IMR-90 (cell line): ENCODE data around the gene MED26. TPM values are rescaled to one million over a fixed set of nuclear protein-coding genes. Genes with fewer than 3 reads are reported as not detected.

Source experiments
- ATAC-seq: fragments of 200-7000 bp; cut with Tn5 transposase; 2 replicates; pipeline ENCODE4 v1.9.1; 2020; ENCODE audit warnings: low read depth, mild to moderate bottlenecking, moderate library complexity
- BruUV-seq: library from RNA; stranded (reverse); fragments of 400-500 nt; replicated peaks from 2 replicates; lab custom pipeline; 2021; lab: Mats Ljungman, UMichigan
- CTCF ChIA-PET: fragments of 300-600 bp; formaldehyde crosslinking; extraction: SDS; loops from one replicate; lab custom pipeline; 2021; ENCODE audit warnings: antibody characterized with exemption; lab: Yijun Ruan, JAX
- POLR2A ChIA-PET: fragments of 300-600 bp; sonication (Branson Sonifier 250); formaldehyde crosslinking; loops from one replicate; lab custom pipeline; 2022; ENCODE audit warnings: antibody characterized with exemption; ENCODE audit not compliant: unreplicated experiment; lab: Charles Lee
- DNase-seq: peaks from one replicate; pipeline ENCODE4 v3.0.0; 2013
- H2AFZ ChIP-seq: replicated peaks from 2 replicates; pipeline ENCODE3; 2013; ENCODE audit warnings: low read length, mild to moderate bottlenecking; ENCODE audit not compliant: poor library complexity
- H2AK5ac ChIP-seq: 2 replicates; pipeline ENCODE4 v1.6.1; 2013; ENCODE audit warnings: low read depth, low read length, inconsistent platforms
- H2AK9ac ChIP-seq: replicated peaks from 2 replicates; pipeline ENCODE3; 2013; ENCODE audit warnings: mild to moderate bottlenecking, low read depth, low read length, moderate library complexity; ENCODE audit not compliant: poor library complexity
- H2BK120ac ChIP-seq: 2 replicates; pipeline ENCODE4 v1.6.1; 2013; ENCODE audit warnings: low read depth, low read length, inconsistent platforms
- H2BK15ac ChIP-seq: 3 replicates; pipeline ENCODE4 v1.6.1; 2013; ENCODE audit warnings: low read depth, low read length, inconsistent platforms
- H2BK20ac ChIP-seq: 2 replicates; pipeline ENCODE4 v1.6.1; 2013; ENCODE audit warnings: low read depth, mild to moderate bottlenecking, inconsistent platforms, low read length, moderate library complexity
- H2BK5ac ChIP-seq: 2 replicates; pipeline ENCODE4 v1.6.1; 2013; ENCODE audit warnings: mild to moderate bottlenecking, low read depth, low read length, inconsistent platforms; ENCODE audit not compliant: poor library complexity, severe bottlenecking
- H3K14ac ChIP-seq: replicated peaks from 2 replicates; pipeline ENCODE4 v1.6.1; 2013; ENCODE audit warnings: low read depth, low read length, inconsistent platforms
- H3K18ac ChIP-seq: 2 replicates; pipeline ENCODE4 v1.6.1; 2013; ENCODE audit warnings: low read depth, low read length, control low read depth
- H3K23ac ChIP-seq: 2 replicates; pipeline ENCODE4 v1.6.1; 2013; ENCODE audit warnings: low read depth, low read length, inconsistent platforms
- H3K27ac ChIP-seq: 2 replicates; pipeline ENCODE4 v1.5.1; 2013; ENCODE audit warnings: mild to moderate bottlenecking, control low read depth, low read length; ENCODE audit not compliant: insufficient read depth
- H3K27me3 ChIP-seq: 2 replicates; pipeline ENCODE4 v1.6.1; 2013; ENCODE audit warnings: low read length; ENCODE audit not compliant: control insufficient read depth, insufficient read depth
- H3K36me3 ChIP-seq: 2 replicates; pipeline ENCODE4 v1.6.1; 2013; ENCODE audit warnings: low read length, mixed read lengths; ENCODE audit not compliant: control insufficient read depth, insufficient read depth
- H3K4ac ChIP-seq: 2 replicates; pipeline ENCODE4 v1.6.1; 2013; ENCODE audit warnings: low read depth, low read length, inconsistent platforms
- H3K4me1 ChIP-seq: 2 replicates; pipeline ENCODE4 v1.6.1; 2013; ENCODE audit warnings: low read length, mixed read lengths; ENCODE audit not compliant: control insufficient read depth, insufficient read depth
- H3K4me2 ChIP-seq: 2 replicates; pipeline ENCODE4 v1.6.1; 2013; ENCODE audit warnings: low read depth, mild to moderate bottlenecking, control low read depth, low read length, moderate library complexity
- H3K4me3 ChIP-seq: 2 replicates; pipeline ENCODE4 v1.5.1; 2013; ENCODE audit warnings: low read depth, mild to moderate bottlenecking, control low read depth, low read length, moderate library complexity; ENCODE audit not compliant: insufficient read depth
- H3K56ac ChIP-seq: 2 replicates; pipeline ENCODE4 v1.6.1; 2013; ENCODE audit warnings: low read length, inconsistent platforms; ENCODE audit not compliant: insufficient read depth; ENCODE audit errors: extremely low read depth
- H3K79me1 ChIP-seq, 2 experiments: 2 replicates each; pipeline ENCODE4 v1.6.1; 2013; ENCODE audit warnings: low read length in 2 of 2, inconsistent platforms in 1 of 2, low read depth in 1 of 2
- H3K9ac ChIP-seq: 2 replicates; pipeline ENCODE4 v1.6.1; 2013; ENCODE audit warnings: low read depth, low read length, control low read depth
- H3K9me1 ChIP-seq: 2 replicates; pipeline ENCODE4 v1.6.1; 2013; ENCODE audit warnings: low read length, inconsistent platforms; ENCODE audit not compliant: insufficient read depth
- H3K9me3 ChIP-seq: 2 replicates; pipeline ENCODE4 v1.6.1; 2013; ENCODE audit warnings: low read length; ENCODE audit not compliant: control insufficient read depth, insufficient read depth
- H4K20me1 ChIP-seq: 2 replicates; pipeline ENCODE4 v1.6.1; 2013; ENCODE audit warnings: low read length, inconsistent platforms; ENCODE audit not compliant: insufficient read depth
- H4K5ac ChIP-seq: 2 replicates; pipeline ENCODE4 v1.6.1; 2013; ENCODE audit warnings: mild to moderate bottlenecking, low read depth, low read length, control low read depth
- H4K8ac ChIP-seq, 2 experiments: 2 replicates each; pipeline ENCODE4 v1.6.1; 2013; ENCODE audit warnings: low read depth in 2 of 2, low read length in 2 of 2, control low read depth in 1 of 2, inconsistent platforms in 1 of 2
- H4K91ac ChIP-seq: 2 replicates; pipeline ENCODE4 v1.6.1; 2013; ENCODE audit warnings: low read depth, low read length, inconsistent platforms; ENCODE audit not compliant: insufficient read depth
- BHLHE40 ChIP-seq: fragments of 150-350 bp; IDR thresholded peaks from 2 replicates; pipeline ENCODE4 v1.6.1; 2016; ENCODE audit warnings: mild to moderate bottlenecking, low read depth, low read length
- CEBPB ChIP-seq: IDR thresholded peaks from 2 replicates; pipeline ENCODE4 v1.6.1; 2012; ENCODE audit warnings: low read depth, low read length, improper control_type of control experiment
- CHD1 ChIP-seq: IDR thresholded peaks from 2 replicates; pipeline ENCODE4 v1.6.1; 2012; ENCODE audit warnings: low read depth, low read length, improper control_type of control experiment
- FOS ChIP-seq: fragments of 150-350 bp; IDR thresholded peaks from 2 replicates; pipeline ENCODE4 v1.6.1; 2016; ENCODE audit warnings: low read depth, low read length
- MAFK ChIP-seq: IDR thresholded peaks from 2 replicates; pipeline ENCODE4 v1.6.1; 2012; ENCODE audit warnings: low read depth, low read length, improper control_type of control experiment
- MAZ ChIP-seq: IDR thresholded peaks from 2 replicates; pipeline ENCODE4 v1.6.1; 2012; ENCODE audit warnings: low read depth, mild to moderate bottlenecking, low read length, improper control_type of control experiment, moderate library complexity, borderline replicate concordance
- MXI1 ChIP-seq: IDR thresholded peaks from 2 replicates; pipeline ENCODE4 v1.6.1; 2012; ENCODE audit warnings: low read depth, mild to moderate bottlenecking, low read length, moderate library complexity, borderline replicate concordance
- NFE2L2 ChIP-seq: fragments of 150-350 bp; IDR thresholded peaks from 2 replicates; pipeline ENCODE4 v1.6.1; 2016; ENCODE audit warnings: low read depth, mild to moderate bottlenecking, low read length
- POLR2A ChIP-seq: IDR thresholded peaks from 2 replicates; pipeline ENCODE4 v1.6.1; 2012; ENCODE audit warnings: mild to moderate bottlenecking, low read depth, low read length
- RAD21 ChIP-seq: IDR thresholded peaks from 2 replicates; pipeline ENCODE4 v1.6.1; 2012; ENCODE audit warnings: low read length, improper control_type of control experiment
- RCOR1 ChIP-seq: IDR thresholded peaks from 2 replicates; pipeline ENCODE4 v1.6.1; 2012; ENCODE audit warnings: mild to moderate bottlenecking, low read length, improper control_type of control experiment; ENCODE audit not compliant: insufficient replicate concordance
- RFX5 ChIP-seq: IDR thresholded peaks from 2 replicates; pipeline ENCODE4 v1.8.0; 2012; ENCODE audit warnings: low read depth, mild to moderate bottlenecking, low read length, moderate library complexity
- SMC3 ChIP-seq: fragments of 150-350 bp; IDR thresholded peaks from 2 replicates; pipeline ENCODE4 v1.6.1; 2016; ENCODE audit warnings: low read depth, mild to moderate bottlenecking, antibody characterized with exemption, low read length, moderate library complexity
- WGBS, 2 experiments: methylation state at CpG; one replicate each; pipeline versions ENCODE4 v1.1.5 to v1.1.7; 2013; ENCODE audit warnings: missing lambda C conversion rate in 2 of 2; ENCODE audit not compliant: insufficient read length in 1 of 2; ENCODE audit errors: extremely low coverage in 2 of 2; 5-methylcytosine and 5-hydroxymethylcytosine counted together
- dilution Hi-C: fragments of 300-500 bp; cut with HindIII; formaldehyde crosslinking; loops from one replicate; pipeline ENCODE4 v1.14.3; 2018; ENCODE audit warnings: low sequenced_read_pairs; ENCODE audit not compliant: unreplicated experiment
- in situ Hi-C: fragments of 300-500 bp; cut with MboI; formaldehyde crosslinking; loops from 3 replicates; pipeline ENCODE4 v1.14.3; 2019; ENCODE audit warnings: low sequenced_read_pairs, inconsistent platforms, mixed read lengths
- intact Hi-C: fragments of 100-400 bp; cut with micrococcal nuclease; formaldehyde crosslinking; loops from 2 replicates; pipeline ENCODE4 v1.10.0; 2022
- polyA plus RNA-seq, 3 experiments: library from polyadenylated mRNA; depleted of rRNA; stranded (reverse); fragments of >200 nt; gene quantifications; 2 replicates each; pipeline ENCODE4 v1.2.3, GENCODE V29; 2012; ENCODE audit warnings: low replicate concordance in 1 of 3
- total RNA-seq: library from RNA; depleted of rRNA; stranded (reverse); fragments of >200 nt; gene quantifications from 2 replicates; pipeline ENCODE4 v1.2.3, GENCODE V29; 2012
- TF ChIP-seq, protein P1 (sequence below): fragments of 150-350 bp; IDR thresholded peaks from 2 replicates; pipeline ENCODE4 v1.6.1; 2016; ENCODE audit warnings: low read depth, mild to moderate bottlenecking, low read length, moderate library complexity, borderline replicate concordance
- TF ChIP-seq, protein P2 (sequence below): fragments of 150-350 bp; IDR thresholded peaks from 2 replicates; pipeline ENCODE4 v1.6.1; 2017; ENCODE audit warnings: mild to moderate bottlenecking, antibody characterized with exemption, low read length, low read depth
- TF ChIP-seq, protein P3 (sequence below): conservative IDR thresholded peaks from 2 replicates; pipeline ENCODE4 v1.5.1; 2012; ENCODE audit warnings: mild to moderate bottlenecking, low read depth, low read length, improper control_type of control experiment

MED26 gene
- total and polyA plus RNA-seq, 2 of the 4 experiments (the other 2 are of a cell fraction), result 2.0 to 4.0 TPM

DNA sequence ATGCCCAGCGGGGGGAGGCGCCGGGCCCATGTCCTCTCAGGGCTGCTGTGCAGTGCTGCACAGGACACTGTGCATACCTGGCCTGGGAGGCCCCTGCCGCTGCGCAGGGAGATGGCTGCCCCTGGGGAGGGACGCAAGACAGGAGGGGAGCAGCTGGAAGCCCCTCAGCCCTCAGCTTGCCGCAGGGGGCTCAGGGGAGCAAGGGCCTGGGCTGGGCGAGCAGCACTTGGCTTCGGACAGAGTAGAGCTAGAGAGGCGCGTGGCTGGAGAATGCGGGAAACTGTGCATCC is 96.7 kb downstream of the MED26 start:
- Histone ChIP-seq H3K4ac (no peak overlapping the region), H3K9me3 (no peaks in the 10 kb centered on the region), H3K27me3 (no peaks in the 10 kb centered on the region), H2AK9ac (no peak overlapping the region), H2AK5ac (no peak overlapping the region), H3K4me2 (no peak overlapping the region), H3K4me1 (no peaks in the 10 kb centered on the region), H3K23ac (no peak overlapping the region), H3K4me3 (no peak overlapping the region), H2BK15ac (no peak overlapping the region), H3K27ac (no peak overlapping the region), H4K91ac (no peak overlapping the region), H3K36me3 (peaks cover 90% of the 10 kb centered on the region), H3K9me1 (no peaks in the 10 kb centered on the region), H2BK5ac (no peak overlapping the region), H3K14ac (no peak overlapping the region), H2BK20ac (no peak overlapping the region), H2AFZ (no peak overlapping the region), H2BK120ac (no peak overlapping the region), H4K8ac (no peak overlapping the region), H3K9ac (no peak overlapping the region), H4K20me1 (peaks cover 40% of the 10 kb centered on the region), H3K79me1 (peaks cover 20 to 39% of the 10 kb centered on the region in 2 experiments), H4K5ac (no peak overlapping the region), H3K56ac (no peak overlapping the region), H3K18ac (no peak overlapping the region)
- ATAC-seq, result no peak
- intact Hi-C loops, result no loop called here
- no peak for DNase-seq
- WGBS, 2 experiments, result 98% methylated on average over 8 of the region's 12 CpGs; no CpG with 5 or more reads in 1 of the 2 experiments
- CTCF ChIA-PET, result no interaction called here
- dilution Hi-C loops, result no loop called here
- TF ChIP-seq BHLHE40, result no peak
- TF ChIP-seq NFE2L2, result no peak
- TF ChIP-seq SMC3, result no peak
- TF ChIP-seq, protein P1, sequence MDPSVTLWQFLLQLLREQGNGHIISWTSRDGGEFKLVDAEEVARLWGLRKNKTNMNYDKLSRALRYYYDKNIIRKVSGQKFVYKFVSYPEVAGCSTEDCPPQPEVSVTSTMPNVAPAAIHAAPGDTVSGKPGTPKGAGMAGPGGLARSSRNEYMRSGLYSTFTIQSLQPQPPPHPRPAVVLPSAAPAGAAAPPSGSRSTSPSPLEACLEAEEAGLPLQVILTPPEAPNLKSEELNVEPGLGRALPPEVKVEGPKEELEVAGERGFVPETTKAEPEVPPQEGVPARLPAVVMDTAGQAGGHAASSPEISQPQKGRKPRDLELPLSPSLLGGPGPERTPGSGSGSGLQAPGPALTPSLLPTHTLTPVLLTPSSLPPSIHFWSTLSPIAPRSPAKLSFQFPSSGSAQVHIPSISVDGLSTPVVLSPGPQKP, result no peak
- TF ChIP-seq, protein P2, sequence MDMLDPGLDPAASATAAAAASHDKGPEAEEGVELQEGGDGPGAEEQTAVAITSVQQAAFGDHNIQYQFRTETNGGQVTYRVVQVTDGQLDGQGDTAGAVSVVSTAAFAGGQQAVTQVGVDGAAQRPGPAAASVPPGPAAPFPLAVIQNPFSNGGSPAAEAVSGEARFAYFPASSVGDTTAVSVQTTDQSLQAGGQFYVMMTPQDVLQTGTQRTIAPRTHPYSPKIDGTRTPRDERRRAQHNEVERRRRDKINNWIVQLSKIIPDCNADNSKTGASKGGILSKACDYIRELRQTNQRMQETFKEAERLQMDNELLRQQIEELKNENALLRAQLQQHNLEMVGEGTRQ, result no peak
- no peak for TF ChIP-seq RCOR1
- no peak for TF ChIP-seq MAFK
- TF ChIP-seq CHD1, result no peak
- TF ChIP-seq RFX5, result no peak
- no peak for TF ChIP-seq RAD21
- no peak for TF ChIP-seq POLR2A
- TF ChIP-seq, protein P3, sequence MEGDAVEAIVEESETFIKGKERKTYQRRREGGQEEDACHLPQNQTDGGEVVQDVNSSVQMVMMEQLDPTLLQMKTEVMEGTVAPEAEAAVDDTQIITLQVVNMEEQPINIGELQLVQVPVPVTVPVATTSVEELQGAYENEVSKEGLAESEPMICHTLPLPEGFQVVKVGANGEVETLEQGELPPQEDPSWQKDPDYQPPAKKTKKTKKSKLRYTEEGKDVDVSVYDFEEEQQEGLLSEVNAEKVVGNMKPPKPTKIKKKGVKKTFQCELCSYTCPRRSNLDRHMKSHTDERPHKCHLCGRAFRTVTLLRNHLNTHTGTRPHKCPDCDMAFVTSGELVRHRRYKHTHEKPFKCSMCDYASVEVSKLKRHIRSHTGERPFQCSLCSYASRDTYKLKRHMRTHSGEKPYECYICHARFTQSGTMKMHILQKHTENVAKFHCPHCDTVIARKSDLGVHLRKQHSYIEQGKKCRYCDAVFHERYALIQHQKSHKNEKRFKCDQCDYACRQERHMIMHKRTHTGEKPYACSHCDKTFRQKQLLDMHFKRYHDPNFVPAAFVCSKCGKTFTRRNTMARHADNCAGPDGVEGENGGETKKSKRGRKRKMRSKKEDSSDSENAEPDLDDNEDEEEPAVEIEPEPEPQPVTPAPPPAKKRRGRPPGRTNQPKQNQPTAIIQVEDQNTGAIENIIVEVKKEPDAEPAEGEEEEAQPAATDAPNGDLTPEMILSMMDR, result no peak
- TF ChIP-seq CEBPB, result no peak
- no peak for TF ChIP-seq FOS
- TF ChIP-seq MAZ, result no peak
- no peak for TF ChIP-seq MXI1
- in situ Hi-C loops, result no loop called here
- BruUV-seq, result no TSS peak
- POLR2A ChIA-PET, result no interaction called here
